ENCODE results near the gene ASCC1. TPM values are rescaled to one million over a fixed set of nuclear protein-coding genes. Genes with fewer than 3 reads are reported as not detected.

The ASCC1 gene
- total and polyA plus RNA-seq, 2 of the 4 experiments (the other 2 are of a cell fraction), result 15.9 to 21.0 TPM

- Histone ChIP-seq H2AK9ac (replicated peaks; ENCODE audit: low read depth, low read length, poor library complexity) (no peak overlapping the region), H2AFZ (replicated peaks; ENCODE audit: low read length, poor library complexity) (no peak overlapping the region), H2BK5ac (ENCODE audit: low read depth, low read length, poor library complexity, severe bottlenecking) (no peak overlapping the region), H2AK5ac (ENCODE audit: low read depth, low read length) (no peak overlapping the region), H4K20me1 (ENCODE audit: insufficient read depth, low read length) (no peaks in the 10 kb centered on the region), H3K23ac (ENCODE audit: low read depth, low read length) (no peak overlapping the region), H3K27me3 (ENCODE audit: control insufficient read depth, insufficient read depth, low read length) (no peaks in the 10 kb centered on the region), H3K4me1 (ENCODE audit: control insufficient read depth, insufficient read depth, low read length) (no peaks in the 10 kb centered on the region), H3K9ac (ENCODE audit: low read depth, low read length) (no peak overlapping the region), H2BK20ac (ENCODE audit: low read depth, low read length) (no peak overlapping the region), H4K5ac (ENCODE audit: low read depth, low read length) (no peak overlapping the region), H3K18ac (ENCODE audit: low read depth, low read length) (no peak overlapping the region), H3K4me2 (ENCODE audit: low read depth, low read length) (no peak overlapping the region; the same call in 1 of the 2 replicates), H4K8ac (ENCODE audit: low read depth in 2 of 2, low read length in 2 of 2) (no peak overlapping the region), H4K91ac (ENCODE audit: insufficient read depth, low read depth, low read length) (no peak overlapping the region), H2BK120ac (ENCODE audit: low read depth, low read length) (no peak overlapping the region), H3K4ac (ENCODE audit: low read depth, low read length) (no peak overlapping the region), H3K36me3 (ENCODE audit: control insufficient read depth, insufficient read depth, low read length) (peaks cover 7% of the 10 kb centered on the region), H3K9me3 (ENCODE audit: control insufficient read depth, insufficient read depth, low read length) (peaks cover 2% of the 10 kb centered on the region; the same call in 1 of the 2 replicates), H3K9me1 (ENCODE audit: insufficient read depth, low read length) (no peaks in the 10 kb centered on the region), H3K14ac (replicated peaks; ENCODE audit: low read depth, low read length) (no peak overlapping the region), H3K4me3 (ENCODE audit: insufficient read depth, low read depth, low read length) (no peak overlapping the region), H3K79me1 (ENCODE audit: low read depth in 1 of 2, low read length in 2 of 2) (0 out of 4 replicates have a peak, but pooled peaks cover 0 to 4% of the 10 kb centered on the region in 2 experiments), H2BK15ac (ENCODE audit: low read depth, low read length) (no peak overlapping the region), H3K56ac (ENCODE audit: extremely low read depth, insufficient read depth, low read length) (no peak overlapping the region), H3K27ac (ENCODE audit: insufficient read depth, low read length) (no peak overlapping the region)
- WGBS, 2 experiments (ENCODE audit: extremely low coverage in 2 of 2, insufficient read length in 1 of 2), result no CpG with 5 or more reads among the region's 3 CpGs
- DNase-seq (no peak), ATAC-seq (ENCODE audit: low read depth) (no peak)
- TF ChIP-seq RAD21 (IDR thresholded peaks at IDR 0.05; ENCODE audit: low read length), result no peak
- TF ChIP-seq RFX5 (IDR thresholded peaks at IDR 0.05; ENCODE audit: low read depth, low read length), result no peak
- no peak for TF ChIP-seq SMC3 (IDR thresholded peaks at IDR 0.05; ENCODE audit: low read depth, low read length)
- TF ChIP-seq CTCF (conservative IDR thresholded peaks at IDR 0.05; ENCODE audit: low read depth, low read length), result no peak
- TF ChIP-seq, protein P1, sequence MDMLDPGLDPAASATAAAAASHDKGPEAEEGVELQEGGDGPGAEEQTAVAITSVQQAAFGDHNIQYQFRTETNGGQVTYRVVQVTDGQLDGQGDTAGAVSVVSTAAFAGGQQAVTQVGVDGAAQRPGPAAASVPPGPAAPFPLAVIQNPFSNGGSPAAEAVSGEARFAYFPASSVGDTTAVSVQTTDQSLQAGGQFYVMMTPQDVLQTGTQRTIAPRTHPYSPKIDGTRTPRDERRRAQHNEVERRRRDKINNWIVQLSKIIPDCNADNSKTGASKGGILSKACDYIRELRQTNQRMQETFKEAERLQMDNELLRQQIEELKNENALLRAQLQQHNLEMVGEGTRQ (IDR thresholded peaks at IDR 0.05; ENCODE audit: low read depth, low read length), result no peak
- no peak for TF ChIP-seq RCOR1 (IDR thresholded peaks at IDR 0.05; ENCODE audit: insufficient replicate concordance, low read length)
- no peak for TF ChIP-seq MAFK (IDR thresholded peaks at IDR 0.05; ENCODE audit: low read depth, low read length)
- no peak for TF ChIP-seq FOS (IDR thresholded peaks at IDR 0.05; ENCODE audit: low read depth, low read length)
- TF ChIP-seq MXI1 (IDR thresholded peaks at IDR 0.05; ENCODE audit: borderline replicate concordance, low read depth, low read length), result no peak
- TF ChIP-seq BHLHE40 (IDR thresholded peaks at IDR 0.05; ENCODE audit: low read depth, low read length), result no peak
- no peak for TF ChIP-seq CEBPB (IDR thresholded peaks at IDR 0.05; ENCODE audit: low read depth, low read length)
- no peak for TF ChIP-seq MAZ (IDR thresholded peaks at IDR 0.05; ENCODE audit: borderline replicate concordance, low read depth, low read length)
- TF ChIP-seq NFE2L2 (IDR thresholded peaks at IDR 0.05; ENCODE audit: low read depth, low read length), result no peak
- no TSS peak for BruUV-seq (replicated peaks)
- dilution Hi-C loops (cut with HindIII; ENCODE audit: low sequenced_read_pairs, unreplicated experiment) (no loop called here), in situ Hi-C loops (cut with MboI; ENCODE audit: low sequenced_read_pairs) (no loop called here), intact Hi-C loops (cut with micrococcal nuclease) (no loop called here)
- ChIA-PET POLR2A (ENCODE audit: unreplicated experiment) (no interaction called here), CTCF (no interaction called here)
Observed at GRCh38 chr10:72186982-72187330, 29.1 kb downstream of the ASCC1 start.

Data from IMR-90 (cell line).